GM12864 (cell line): ENCODE data around the gene ILK.

ENCODE experiments used
- DNase-seq: peaks from one replicate; pipeline ENCODE4 v3.0.0-alpha.2; 2011; ENCODE audit warnings: low read depth
- H3K4me3 ChIP-seq: 2 replicates; pipeline ENCODE4 v1.5.1; 2011; ENCODE audit warnings: mild to moderate bottlenecking, low read depth, low read length, control low read depth
- TF ChIP-seq, protein P1 (sequence below): IDR thresholded peaks from 2 replicates; pipeline ENCODE4 v1.5.1; 2011; ENCODE audit warnings: low read depth, mild to moderate bottlenecking, moderate library complexity, low read length, control low read depth, inconsistent platforms; ENCODE audit errors: missing control alignments

The ILK gene

DNA sequence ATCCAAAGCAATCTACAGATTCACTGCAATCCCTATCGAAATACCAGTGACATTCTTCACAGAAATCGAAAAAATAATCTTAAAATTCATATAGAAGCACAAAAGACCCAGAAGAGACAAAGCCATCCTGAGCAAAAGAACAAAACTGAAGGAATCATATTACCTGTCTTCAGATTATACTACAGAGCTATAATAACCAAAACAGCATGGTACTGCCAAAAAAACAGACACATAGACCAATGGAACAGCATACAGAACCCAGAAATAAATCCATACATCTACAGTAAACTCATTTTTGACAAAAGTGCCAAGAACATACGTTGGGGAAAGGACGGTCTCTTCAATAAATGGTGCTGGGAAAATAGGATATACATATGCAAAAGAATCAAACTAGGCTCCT lies 19.0 kb upstream of the ILK start:
- TF ChIP-seq, protein P1, sequence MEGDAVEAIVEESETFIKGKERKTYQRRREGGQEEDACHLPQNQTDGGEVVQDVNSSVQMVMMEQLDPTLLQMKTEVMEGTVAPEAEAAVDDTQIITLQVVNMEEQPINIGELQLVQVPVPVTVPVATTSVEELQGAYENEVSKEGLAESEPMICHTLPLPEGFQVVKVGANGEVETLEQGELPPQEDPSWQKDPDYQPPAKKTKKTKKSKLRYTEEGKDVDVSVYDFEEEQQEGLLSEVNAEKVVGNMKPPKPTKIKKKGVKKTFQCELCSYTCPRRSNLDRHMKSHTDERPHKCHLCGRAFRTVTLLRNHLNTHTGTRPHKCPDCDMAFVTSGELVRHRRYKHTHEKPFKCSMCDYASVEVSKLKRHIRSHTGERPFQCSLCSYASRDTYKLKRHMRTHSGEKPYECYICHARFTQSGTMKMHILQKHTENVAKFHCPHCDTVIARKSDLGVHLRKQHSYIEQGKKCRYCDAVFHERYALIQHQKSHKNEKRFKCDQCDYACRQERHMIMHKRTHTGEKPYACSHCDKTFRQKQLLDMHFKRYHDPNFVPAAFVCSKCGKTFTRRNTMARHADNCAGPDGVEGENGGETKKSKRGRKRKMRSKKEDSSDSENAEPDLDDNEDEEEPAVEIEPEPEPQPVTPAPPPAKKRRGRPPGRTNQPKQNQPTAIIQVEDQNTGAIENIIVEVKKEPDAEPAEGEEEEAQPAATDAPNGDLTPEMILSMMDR = no peak
- no peak overlapping the region for H3K4me3 ChIP-seq
- no peak for DNase-seq

DNA sequence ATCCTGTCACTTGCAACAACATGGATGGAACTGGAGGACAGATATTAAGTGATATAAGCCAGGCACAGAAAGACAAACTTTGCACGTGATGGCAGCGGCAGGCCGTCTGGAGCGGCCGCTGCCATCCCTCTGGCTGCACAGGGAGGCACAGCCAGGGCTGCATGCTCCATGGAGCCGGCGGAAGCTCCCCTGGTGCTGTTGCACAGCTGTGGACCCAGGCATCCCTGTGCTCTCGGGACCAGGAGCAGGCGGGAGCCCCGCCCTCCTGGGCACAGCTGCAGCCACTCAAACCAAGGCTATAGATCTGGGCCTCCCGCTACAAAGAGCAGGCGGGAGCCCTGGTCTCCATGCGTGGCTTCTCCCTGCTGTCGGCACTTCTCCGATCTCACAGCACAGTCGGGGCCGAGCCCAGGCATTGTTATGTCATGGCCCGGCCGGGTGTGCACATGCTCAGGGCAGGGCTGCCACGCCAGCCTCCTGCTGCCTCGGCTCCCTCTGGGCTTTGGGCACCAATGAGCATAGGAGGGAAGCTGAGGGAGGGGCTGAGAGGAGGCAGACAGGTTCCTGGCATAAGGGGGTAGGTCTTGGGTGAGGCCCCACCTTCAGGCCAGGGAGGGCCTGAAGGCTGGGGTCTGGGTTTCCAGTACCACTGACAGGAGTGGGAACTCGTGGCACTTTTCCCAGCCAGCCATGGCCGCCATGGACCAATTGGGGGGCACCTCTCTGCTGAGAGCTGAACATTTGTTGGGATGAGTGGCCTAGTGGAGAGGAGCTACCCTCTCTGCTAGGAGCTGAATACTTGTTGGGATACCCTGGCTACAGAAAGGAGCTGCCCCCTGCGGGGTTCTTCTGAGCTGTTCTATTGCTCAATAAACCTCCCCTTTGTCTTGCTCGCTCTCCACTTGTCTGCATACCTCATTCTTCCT lies 16.9 kb upstream of the ILK start:
- no peak for DNase-seq
- H3K4me3 ChIP-seq = no peak overlapping the region
- TF ChIP-seq, protein P1 = no peak

- DNase-seq = no peak
- no peak overlapping the region for H3K4me3 ChIP-seq
- TF ChIP-seq, protein P1 = no peak
Measured at GRCh38 chr11:6587360-6587953, 16.1 kb upstream of the ILK start.

- TF ChIP-seq, protein P1 = no peak
- DNase-seq = no peak
- H3K4me3 ChIP-seq = no peak overlapping the region
Measured at GRCh38 chr11:6588018-6588417, 15.6 kb upstream of the ILK start.

GRCh38 chr11:6594142-6594768 lies 9.3 kb upstream of the ILK start:
- no peak for DNase-seq
- TF ChIP-seq, protein P1 = no peak
- no peak overlapping the region for H3K4me3 ChIP-seq

DNA sequence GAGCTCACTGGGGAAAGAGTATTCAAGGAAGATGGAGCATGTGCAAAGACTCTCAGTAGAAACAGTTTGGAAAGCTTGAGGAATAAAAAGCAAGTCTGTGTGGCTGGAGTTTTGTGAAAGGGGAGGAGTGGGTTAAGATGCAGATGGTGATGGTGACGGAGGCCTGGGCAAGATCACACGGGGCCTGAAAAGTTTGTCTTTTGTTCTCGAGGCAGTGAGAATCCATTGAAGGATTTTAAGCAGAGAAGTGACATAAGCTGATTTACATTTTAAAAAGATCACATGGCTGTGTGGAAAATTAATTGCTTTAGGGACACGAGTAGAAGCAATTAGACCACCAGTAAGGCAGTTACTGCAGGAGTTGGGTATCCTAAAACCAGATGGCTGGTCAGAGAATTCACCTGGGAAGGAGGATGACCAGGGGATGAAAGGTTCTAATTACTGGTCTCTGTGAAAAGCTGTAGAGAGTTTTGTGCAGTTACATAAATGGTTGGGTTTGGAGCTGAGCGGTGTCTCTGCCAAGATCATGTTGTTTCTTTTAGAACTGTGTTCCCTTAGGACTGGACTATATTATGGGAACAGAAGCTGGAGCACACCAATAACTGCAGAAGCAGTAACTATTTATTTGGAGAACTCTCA lies 7.2 kb upstream of the ILK start:
- TF ChIP-seq, protein P1 = no peak
- DNase-seq = no peak
- no peak overlapping the region for H3K4me3 ChIP-seq
